OCI-M2 (cell line): Measurements from ENCODE around the gene SLC9A5.

Experiments
- DNase-seq: peaks from one replicate; lab custom pipeline; 2025; ENCODE audit not compliant: unreplicated experiment; lab: John Stamatoyannopoulos, UW

SLC9A5 gene

GRCh38 chr16:67281536-67282446, 33.0 kb downstream of the SLC9A5 start:
- DNase-seq: no peak

- DNase-seq: no peak
Observed at GRCh38 chr16:67282447-67282805, 33.6 kb downstream of the SLC9A5 start.

- no peak for DNase-seq
Observed at GRCh38 chr16:67283039-67283825, 34.5 kb downstream of the SLC9A5 start.

GRCh38 chr16:67283826-67284555, 35.2 kb downstream of the SLC9A5 start:
- no peak for DNase-seq

GRCh38 chr16:67284699-67285646, 36.2 kb downstream of the SLC9A5 start:
- no peak for DNase-seq

- no peak for DNase-seq
Observed at GRCh38 chr16:67286441-67287235, 37.9 kb downstream of the SLC9A5 start.

GRCh38 chr16:67287960-67288359, 39.2 kb downstream of the SLC9A5 start:
- DNase-seq: no peak

GRCh38 chr16:67291461-67291860, 42.7 kb downstream of the SLC9A5 start:
- no peak for DNase-seq

GRCh38 chr16:67294171-67294757, 45.5 kb downstream of the SLC9A5 start:
- DNase-seq: no peak

GRCh38 chr16:67294938-67295361, 46.2 kb downstream of the SLC9A5 start:
- no peak for DNase-seq

GRCh38 chr16:67296420-67296819, 47.6 kb downstream of the SLC9A5 start:
- DNase-seq: no peak

GRCh38 chr16:67298277-67298676, 49.5 kb downstream of the SLC9A5 start:
- no peak for DNase-seq

GRCh38 chr16:67299269-67299668, 50.5 kb downstream of the SLC9A5 start:
- no peak for DNase-seq

- DNase-seq: no peak
Observed at GRCh38 chr16:67301080-67301782, 52.5 kb downstream of the SLC9A5 start.

- no peak for DNase-seq
Observed at GRCh38 chr16:67302076-67302475, 53.3 kb downstream of the SLC9A5 start.

GRCh38 chr16:67302970-67303369, 54.2 kb downstream of the SLC9A5 start:
- DNase-seq: no peak

GRCh38 chr16:67304020-67304419, 55.2 kb downstream of the SLC9A5 start:
- DNase-seq: no peak

GRCh38 chr16:67305216-67306071, 56.7 kb downstream of the SLC9A5 start:
- DNase-seq: no peak
